Measurements from ENCODE around the gene TRAF3IP1.
"Not testable (repeated sequence)": the region's sequence is repeated elsewhere in the genome, so short reads cannot be mapped to it uniquely, and the experiment has no call there.

TRAF3IP1 gene

GRCh38 chr2:238288650-238289573 lies 31.4 kb upstream of the TRAF3IP1 start:
- peak; percentile 97 for DNase-seq

DNA sequence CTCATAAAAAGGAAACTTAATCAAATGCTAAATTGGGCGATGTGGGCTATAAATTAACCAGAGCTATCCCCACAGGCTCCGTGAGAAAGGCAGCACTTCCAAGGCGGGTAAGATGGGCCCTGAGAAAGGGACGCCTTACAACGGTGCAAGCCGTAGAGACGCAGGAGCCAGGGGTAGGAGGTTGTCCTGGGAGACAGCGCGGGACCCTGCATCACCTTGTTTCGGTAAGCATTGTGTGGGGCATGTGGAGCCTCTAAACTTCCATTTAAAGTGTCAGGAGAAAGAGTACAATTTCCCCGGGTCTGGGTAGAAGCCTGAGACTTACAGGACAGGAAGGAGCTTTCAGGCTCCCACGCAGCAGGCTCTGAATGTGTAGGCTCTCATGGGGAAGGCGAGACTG lies 30.7 kb upstream of the TRAF3IP1 start:
- DNase-seq = peak; percentile 14

GRCh38 chr2:238290091-238290509 lies 30.2 kb upstream of the TRAF3IP1 start:
- peak; percentile 35 for DNase-seq

DNA sequence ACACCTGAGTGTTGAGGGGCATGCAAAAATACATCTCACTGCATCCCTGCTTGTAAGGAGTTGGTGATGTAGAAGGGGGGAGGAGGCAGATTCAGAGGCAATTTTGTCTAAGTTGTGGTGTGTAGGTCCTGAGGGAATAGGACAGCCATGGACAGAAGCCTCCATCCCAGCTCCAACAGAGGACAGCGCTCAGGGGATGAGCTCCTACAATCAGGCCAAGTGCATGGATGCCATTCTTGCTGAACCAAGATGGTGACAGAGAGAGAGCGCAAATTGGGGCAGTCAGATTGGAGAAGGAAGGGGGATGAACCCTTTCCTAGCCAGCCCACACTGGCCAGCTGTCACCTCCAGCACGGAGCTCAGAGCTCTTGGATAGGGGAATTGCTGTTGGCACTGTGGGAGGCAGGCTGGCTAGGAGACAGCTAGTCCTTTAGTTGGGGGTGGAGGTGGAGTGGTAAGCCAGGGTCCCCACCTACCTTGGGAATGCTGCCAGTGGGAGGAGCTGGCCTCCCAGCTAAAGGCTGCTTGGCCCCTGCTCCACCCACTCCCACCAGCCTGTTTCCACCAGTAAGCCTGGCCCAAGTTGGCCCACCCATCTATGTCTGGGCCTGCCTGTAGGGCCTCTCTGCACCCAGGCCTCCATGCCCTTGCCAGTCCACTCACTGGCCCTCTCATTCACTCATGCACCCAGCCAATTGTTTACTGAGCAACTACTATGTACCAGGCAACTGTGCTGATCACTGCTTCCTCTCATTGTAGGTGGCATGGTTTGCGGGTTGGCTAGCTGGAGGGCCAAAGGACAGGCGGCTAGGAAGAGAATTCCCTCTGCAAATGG lies 29.4 kb upstream of the TRAF3IP1 start:
- no peak for DNase-seq

GRCh38 chr2:238291550-238292281 lies 28.6 kb upstream of the TRAF3IP1 start:
- DNase-seq = no peak

- no peak for DNase-seq
These were observed 26.3 kb upstream of the TRAF3IP1 start for GRCh38 chr2:238294046-238294392.

- DNase-seq = no peak
These were observed 25.8 kb upstream of the TRAF3IP1 start for GRCh38 chr2:238294393-238295143.

- DNase-seq = no peak
These were observed 24.9 kb upstream of the TRAF3IP1 start for GRCh38 chr2:238295144-238296112.

DNA sequence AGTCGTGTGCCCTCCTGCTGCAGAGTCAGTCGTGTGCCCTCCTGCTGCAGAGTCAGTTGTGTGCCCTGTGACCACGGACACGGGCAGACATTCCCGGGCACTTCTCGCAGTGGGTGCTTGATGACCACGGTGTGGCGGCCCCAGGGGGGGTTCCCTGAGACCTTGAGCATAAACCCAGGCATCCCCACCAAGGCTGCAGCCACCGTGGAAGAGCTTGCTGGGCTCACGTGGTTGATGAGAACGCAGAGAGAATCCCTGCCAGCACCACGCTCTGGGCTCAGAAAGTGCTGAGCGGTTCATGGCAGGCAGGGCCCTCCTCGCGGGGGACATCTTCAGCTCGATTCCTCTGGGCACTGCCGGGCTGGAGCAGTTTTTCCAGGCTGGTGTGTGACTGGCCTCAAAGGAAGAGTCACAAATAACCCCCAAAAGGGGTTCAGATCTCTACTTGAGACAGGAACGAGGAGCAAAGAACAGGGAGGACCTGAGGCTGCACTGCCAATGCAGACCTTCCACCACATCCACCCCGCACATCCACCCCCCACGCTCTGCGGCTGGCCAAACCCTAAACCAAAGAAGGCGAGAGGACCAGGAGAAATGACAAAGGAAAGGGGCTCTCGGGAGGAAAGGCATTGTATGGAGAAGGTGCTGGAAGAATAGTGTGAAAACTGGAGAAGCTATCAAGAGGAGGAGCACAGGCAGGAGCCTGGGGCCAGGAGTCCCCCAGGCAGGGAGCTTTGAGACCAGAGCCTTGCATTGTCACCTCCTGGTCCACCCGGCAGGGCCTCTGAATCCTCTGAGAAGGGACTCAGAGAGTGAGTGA lies 23.5 kb upstream of the TRAF3IP1 start:
- DNase-seq = no peak

DNA sequence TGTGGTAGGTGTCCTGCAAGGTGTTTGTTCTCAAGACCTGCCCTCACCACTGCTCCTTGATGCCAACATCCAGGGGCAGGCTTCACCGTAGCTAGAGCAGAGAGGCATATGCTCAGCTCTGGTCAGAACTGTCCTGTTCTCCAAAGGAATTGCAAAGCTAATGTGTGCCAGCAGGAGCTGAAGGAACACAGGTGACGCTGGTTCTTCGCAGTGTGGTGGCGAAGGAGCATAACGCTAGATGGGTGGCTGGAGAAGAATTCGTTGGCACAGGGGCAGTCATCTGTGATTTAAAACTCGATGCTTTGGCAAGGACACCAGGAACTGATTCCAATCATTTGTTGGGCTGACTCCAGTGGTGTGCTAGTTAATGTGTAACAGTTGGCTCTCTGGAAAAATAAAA lies 20.5 kb upstream of the TRAF3IP1 start:
- DNase-seq = no peak

DNA sequence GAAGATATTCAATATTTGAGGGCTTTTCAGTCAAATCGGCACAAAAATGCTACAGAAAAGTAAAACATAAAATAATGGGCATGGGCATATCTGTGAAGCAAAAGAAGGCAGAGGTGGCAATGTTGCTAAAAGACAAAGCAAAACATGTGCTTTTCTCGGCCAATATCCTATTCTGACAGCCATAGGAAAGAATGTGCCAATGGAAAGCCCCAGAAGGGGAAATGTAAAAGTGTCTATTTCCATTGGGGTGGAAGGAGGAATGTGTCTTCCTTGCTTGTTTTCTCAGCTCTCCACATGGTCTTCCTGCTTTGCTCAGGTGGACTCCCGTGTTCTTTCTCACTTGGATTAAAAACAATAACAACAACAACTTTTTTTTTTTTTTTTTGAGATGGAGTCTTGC lies 18.2 kb upstream of the TRAF3IP1 start:
- no peak for DNase-seq

GRCh38 chr2:238302751-238303150 lies 17.6 kb upstream of the TRAF3IP1 start:
- no peak for DNase-seq

GRCh38 chr2:238304116-238304515 lies 16.2 kb upstream of the TRAF3IP1 start:
- DNase-seq = no peak

GRCh38 chr2:238305092-238305862 lies 15.0 kb upstream of the TRAF3IP1 start:
- no peak for DNase-seq

GRCh38 chr2:238305965-238306671 lies 14.2 kb upstream of the TRAF3IP1 start:
- no peak for DNase-seq

- DNase-seq = no peak
These were observed 13.7 kb upstream of the TRAF3IP1 start for GRCh38 chr2:238306672-238306998.

- DNase-seq = no peak
These were observed 12.1 kb upstream of the TRAF3IP1 start for GRCh38 chr2:238308177-238308576.

- not testable (repeated sequence) for DNase-seq
These were observed 9.6 kb upstream of the TRAF3IP1 start for GRCh38 chr2:238310721-238311120.
